Activated B cell treated with CpG ODN at 0.5 μM for 24 hours (primary cell): ENCODE data around the gene ZNF574. TPM values are rescaled to one million over a fixed set of nuclear protein-coding genes. Genes with fewer than 3 reads are reported as not detected.

ENCODE experiments used
- ATAC-seq: fragments of 200-7000 bp; cut with Tn5 transposase; one replicate; pipeline ENCODE4 v1.10.0; 2021; ENCODE audit warnings: low read depth, mild to moderate bottlenecking, moderate library complexity
- CTCF ChIA-PET: fragments of 350-600 bp; sonication (Branson Sonifier 250); formaldehyde crosslinking; loops from one replicate; lab custom pipeline; 2021; ENCODE audit warnings: antibody characterized with exemption; lab: Charles Lee
- POLR2A ChIA-PET: fragments of 350-600 bp; sonication (Branson Sonifier 250); formaldehyde crosslinking; loops from one replicate; lab custom pipeline; 2021; ENCODE audit warnings: antibody characterized with exemption; lab: Charles Lee
- DNase-seq: peaks from one replicate; pipeline ENCODE4 v3.0.0; 2022
- H3K27ac Mint-ChIP-seq: one replicate; pipeline ENCODE4 v1.8.0; 2020; ENCODE audit warnings: mixed read lengths
- H3K27me3 Mint-ChIP-seq: one replicate; pipeline ENCODE4 v1.8.0; 2021; ENCODE audit warnings: mixed read lengths
- H3K36me3 Mint-ChIP-seq: one replicate; pipeline ENCODE4 v1.8.0; 2021; ENCODE audit warnings: low read depth, mixed read lengths
- H3K4me1 Mint-ChIP-seq: one replicate; pipeline ENCODE4 v1.8.0; 2021; ENCODE audit warnings: mixed read lengths
- H3K4me3 Mint-ChIP-seq: one replicate; pipeline ENCODE4 v1.8.0; 2020; ENCODE audit warnings: mild to moderate bottlenecking, mixed read lengths
- H3K9me3 Mint-ChIP-seq: one replicate; pipeline ENCODE4 v1.8.0; 2020; ENCODE audit warnings: mixed read lengths
- CTCF ChIP-seq: fragments of 200-600 bp; IDR thresholded peaks from one replicate; pipeline ENCODE4 v1.8.0; 2022; ENCODE audit warnings: antibody characterized with exemption, mild to moderate bottlenecking
- intact Hi-C: fragments of 100-400 bp; cut with micrococcal nuclease; formaldehyde crosslinking; loops from one replicate; pipeline ENCODE4 v1.15.1; 2024
- total RNA-seq: library from RNA; stranded (reverse); gene quantifications from 2 replicates; pipeline ENCODE4 v1.2.3, GENCODE V29; 2022

ZNF574 gene
- total RNA-seq, 1 donor from 2014 or later = 29.6 TPM

DNA sequence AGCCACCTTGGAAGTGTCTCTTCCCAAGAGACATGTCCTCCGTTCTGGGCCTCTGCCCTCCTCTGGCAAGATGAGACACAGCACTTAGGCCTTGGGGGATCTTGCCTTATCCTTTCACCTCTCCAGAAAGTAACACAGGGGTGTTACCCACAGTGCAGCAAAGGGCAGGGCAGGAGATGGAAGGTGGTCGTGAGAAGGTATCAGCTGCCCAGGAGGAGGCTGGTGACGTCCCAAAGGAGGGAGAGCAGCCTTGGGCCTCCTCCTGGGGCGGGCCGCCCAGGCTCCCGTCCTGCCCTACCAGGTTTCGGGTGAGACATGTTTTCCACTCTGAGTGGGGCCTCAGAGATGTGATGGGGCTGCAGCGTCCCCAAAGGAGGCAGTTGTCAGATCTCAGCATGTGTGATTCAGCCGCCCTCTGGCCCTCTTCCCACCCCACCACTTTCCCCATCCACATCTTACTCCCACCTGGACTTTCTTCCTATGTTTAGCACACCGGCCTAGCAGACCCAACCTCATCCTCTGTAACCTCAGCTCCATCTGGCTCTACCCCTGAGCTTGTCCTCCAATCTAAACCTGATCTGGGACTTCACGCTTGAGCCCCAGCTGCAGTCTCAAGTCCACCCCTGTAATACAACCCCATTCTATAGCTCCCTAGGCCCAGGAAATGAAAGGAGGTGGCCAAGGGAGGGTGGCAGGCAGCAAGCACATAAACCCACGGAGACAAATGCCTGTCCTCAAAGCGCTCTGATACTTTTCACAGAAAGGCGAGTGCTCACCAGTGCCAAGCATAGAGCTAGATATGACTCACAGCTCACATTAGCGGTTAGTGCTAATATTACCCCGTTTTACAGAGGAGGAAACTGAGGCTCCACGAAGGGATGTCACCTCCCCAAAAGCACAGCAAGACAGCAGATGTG is 47.0 kb downstream of the ZNF574 start:
- Mint-ChIP-seq H3K27me3 (no peaks in the 10 kb centered on the region), H3K36me3 (peaks cover 90% of the 10 kb centered on the region), H3K4me1 (peaks cover 97% of the 10 kb centered on the region), H3K27ac (peak overlapping the region; percentile 96), H3K4me3 (peak overlapping the region; percentile 80), H3K9me3 (no peaks in the 10 kb centered on the region)
- intact Hi-C loops = loop anchor here (1.0 kb wide), 1 partner anchor 9 kb away; no protein-coding TSS in a partner anchor
- POLR2A ChIA-PET = interaction anchor here (0.6 to 24.6 kb wide), 12 partner anchors 4 to 301 kb away, joined by 3 to 1230 read pairs (median 4); partner anchors contain the start of genes GSK3A, POU2F2 and ZNF574
- CTCF ChIA-PET = interaction anchor here (4.7 to 22.2 kb wide), 2 partner anchors 10 kb away, joined by 41 to 426 read pairs; partner anchors contain the start of gene POU2F2
- peak; percentile 57 for DNase-seq
- ATAC-seq = peak; percentile 51
- TF ChIP-seq CTCF = no peak

GRCh38 chr19:42123765-42124164 is 47.8 kb downstream of the ZNF574 start:
- CTCF ChIA-PET = interaction anchor here (4.7 to 22.2 kb wide), 2 partner anchors 9 to 11 kb away, joined by 41 to 426 read pairs; partner anchors contain the start of gene POU2F2
- peaks cover 97% of the 10 kb centered on the region for H3K4me1 Mint-ChIP-seq
- ATAC-seq (no peak), DNase-seq (no peak)
- no peaks in the 10 kb centered on the region for H3K9me3 Mint-ChIP-seq
- H3K27ac Mint-ChIP-seq = peak overlapping the region; percentile 96
- H3K4me3 Mint-ChIP-seq = peak overlapping the region; percentile 80
- H3K27me3 Mint-ChIP-seq = no peaks in the 10 kb centered on the region
- POLR2A ChIA-PET = interaction anchor here (0.7 to 24.6 kb wide), 9 partner anchors 3 to 1346 kb away, joined by 3 to 1230 read pairs (median 4); partner anchors contain the start of genes GSK3A, POU2F2, RAB4B and ZNF574
- intact Hi-C loops = no loop called here
- peaks cover 90% of the 10 kb centered on the region for H3K36me3 Mint-ChIP-seq
- no peak for TF ChIP-seq CTCF

DNA sequence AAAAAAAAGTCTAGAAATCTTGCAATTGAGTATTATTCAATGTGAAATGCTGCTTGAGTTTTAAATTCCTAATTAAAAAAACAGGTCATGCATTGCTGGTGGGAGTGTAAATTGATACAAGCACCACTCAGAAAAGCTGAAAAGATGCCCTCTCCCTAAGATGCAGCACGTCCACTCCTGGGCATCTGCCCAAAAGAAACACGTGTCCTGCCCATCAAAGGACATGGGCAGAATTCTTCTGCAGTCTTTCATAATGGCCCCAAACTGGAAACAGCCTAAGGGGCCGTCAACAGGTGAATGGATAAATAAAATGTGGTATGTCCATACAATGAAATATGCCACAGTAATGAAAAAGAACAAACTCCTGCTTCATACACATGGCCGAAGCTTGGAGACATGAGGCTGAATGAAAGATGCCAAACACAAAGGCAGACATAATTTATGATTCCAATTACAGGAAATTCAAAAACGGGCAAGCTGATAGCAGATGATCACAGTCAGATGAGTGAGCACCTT is 48.5 kb downstream of the ZNF574 start:
- Mint-ChIP-seq H3K27ac (peak overlapping the region; percentile 96), H3K4me1 (peaks cover 97% of the 10 kb centered on the region), H3K4me3 (peak overlapping the region; percentile 80), H3K36me3 (peaks cover 91% of the 10 kb centered on the region), H3K27me3 (no peaks in the 10 kb centered on the region), H3K9me3 (no peaks in the 10 kb centered on the region)
- CTCF ChIA-PET = interaction anchor here (0.8 to 22.2 kb wide), 3 partner anchors 8 to 77 kb away, joined by 3 to 426 read pairs (median 41); partner anchors contain the start of gene POU2F2
- POLR2A ChIA-PET = interaction anchor here (0.6 to 24.6 kb wide), 10 partner anchors 3 to 1347 kb away, joined by 3 to 1230 read pairs (median 6); partner anchors contain the start of genes GSK3A, POU2F2, RAB4B and ZNF574
- no peak for DNase-seq
- TF ChIP-seq CTCF = no peak
- intact Hi-C loops = no loop called here
- no peak for ATAC-seq

DNA sequence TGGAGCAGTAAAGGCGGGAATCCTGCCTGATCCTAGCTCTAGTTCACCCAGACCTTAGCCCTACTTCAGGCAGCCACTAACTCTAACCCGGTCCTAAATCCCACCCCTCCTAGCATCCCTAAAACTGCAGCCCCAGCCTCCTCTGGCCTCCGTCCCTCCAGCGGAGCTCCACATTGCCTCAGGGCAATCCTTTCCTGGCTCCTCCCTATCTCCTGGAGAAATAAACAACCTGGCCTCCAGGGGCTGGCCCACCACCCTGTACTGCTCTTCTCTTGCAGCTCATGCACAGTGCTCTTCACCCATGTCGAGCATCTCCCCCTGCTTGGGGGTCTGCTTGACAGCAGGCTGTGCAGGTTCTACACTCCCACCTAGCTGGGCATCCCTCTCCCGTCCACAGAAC is 49.6 kb downstream of the ZNF574 start:
- ChIA-PET POLR2A (interaction anchor here (1.3 to 17.5 kb wide), 3 partner anchors 11 to 51 kb away, joined by 3 to 1230 read pairs (median 6); no protein-coding TSS in a partner anchor), CTCF (interaction anchor here (22.2 kb wide), 1 partner anchor 13 kb away, joined by 426 read pairs; no protein-coding TSS in a partner anchor)
- intact Hi-C loops = no loop called here
- H3K27me3 Mint-ChIP-seq = no peaks in the 10 kb centered on the region
- no peak for TF ChIP-seq CTCF
- peaks cover 94% of the 10 kb centered on the region for H3K4me1 Mint-ChIP-seq
- DNase-seq (no peak), ATAC-seq (no peak)
- peak overlapping the region; percentile 96 for H3K27ac Mint-ChIP-seq
- peak overlapping the region; percentile 80 for H3K4me3 Mint-ChIP-seq
- H3K9me3 Mint-ChIP-seq = no peaks in the 10 kb centered on the region
- peaks cover 93% of the 10 kb centered on the region for H3K36me3 Mint-ChIP-seq
